Lower lobe of right lung (tissue), 2 donors: Measurements from ENCODE around the gene XYLT1. TPM values are rescaled to one million over a fixed set of nuclear protein-coding genes. Genes with fewer than 3 reads are reported as not detected.

Source experiments
- ATAC-seq, 2 donors: fragments of 200-7000 bp; cut with Tn5 transposase; one replicate each; pipeline ENCODE4 v1.9.1; 2020 to 2022; ENCODE audit warnings: mild to moderate bottlenecking in 2 of 2, moderate library complexity in 2 of 2
- DNase-seq: peaks from one replicate; pipeline ENCODE4 v3.0.0-alpha.2; 2020
- H3K27ac ChIP-seq: fragments of 200-600 bp; one replicate; pipeline ENCODE4 v1.8.0; 2022
- H3K27me3 ChIP-seq: fragments of 200-600 bp; one replicate; pipeline ENCODE4 v1.8.0; 2022; ENCODE audit warnings: low read depth
- H3K36me3 ChIP-seq: fragments of 200-600 bp; one replicate; pipeline ENCODE4 v1.8.0; 2022; ENCODE audit warnings: mild to moderate bottlenecking
- H3K4me1 ChIP-seq: fragments of 200-600 bp; one replicate; pipeline ENCODE4 v1.8.0; 2022
- H3K4me3 ChIP-seq: fragments of 200-600 bp; one replicate; pipeline ENCODE4 v1.8.0; 2022; ENCODE audit warnings: mild to moderate bottlenecking
- H3K9me3 ChIP-seq: fragments of 200-600 bp; one replicate; pipeline ENCODE4 v1.8.0; 2022
- intact Hi-C: fragments of 100-400 bp; cut with DNase I; formaldehyde crosslinking; loops from one replicate; pipeline ENCODE4 v1.11.0; 2022
- total RNA-seq: library from RNA; stranded (reverse); fragmentation: NEBNext Ultra II Directional; extraction: Animal tissue kit (Norgen Biotek cat#: 25700); gene quantifications from one replicate; pipeline ENCODE4 v1.2.1, GENCODE V29; 2021
- TF ChIP-seq, protein P1 (sequence below): fragments of 200-600 bp; IDR thresholded peaks from one replicate; pipeline ENCODE4 v1.8.0; 2022; ENCODE audit warnings: antibody characterized with exemption, mild to moderate bottlenecking
- donor health status: DM: no; HTN: yes; CAD: no; lungs with severe emphysema.

XYLT1 gene
- total RNA-seq, 1 donor from 2014 or later, result 9.0 TPM

GRCh38 chr16:17135439-17135838 lies 335.3 kb downstream of the XYLT1 start:
- no peak overlapping the region for H3K4me3 ChIP-seq
- H3K27me3 ChIP-seq, result no peaks in the 10 kb centered on the region
- no peaks in the 10 kb centered on the region for H3K4me1 ChIP-seq
- ATAC-seq, result no peak
- intact Hi-C loops, result no loop called here
- peaks cover 28% of the 10 kb centered on the region for H3K36me3 ChIP-seq
- H3K27ac ChIP-seq, result no peak overlapping the region
- DNase-seq, result no peak
- TF ChIP-seq, protein P1, sequence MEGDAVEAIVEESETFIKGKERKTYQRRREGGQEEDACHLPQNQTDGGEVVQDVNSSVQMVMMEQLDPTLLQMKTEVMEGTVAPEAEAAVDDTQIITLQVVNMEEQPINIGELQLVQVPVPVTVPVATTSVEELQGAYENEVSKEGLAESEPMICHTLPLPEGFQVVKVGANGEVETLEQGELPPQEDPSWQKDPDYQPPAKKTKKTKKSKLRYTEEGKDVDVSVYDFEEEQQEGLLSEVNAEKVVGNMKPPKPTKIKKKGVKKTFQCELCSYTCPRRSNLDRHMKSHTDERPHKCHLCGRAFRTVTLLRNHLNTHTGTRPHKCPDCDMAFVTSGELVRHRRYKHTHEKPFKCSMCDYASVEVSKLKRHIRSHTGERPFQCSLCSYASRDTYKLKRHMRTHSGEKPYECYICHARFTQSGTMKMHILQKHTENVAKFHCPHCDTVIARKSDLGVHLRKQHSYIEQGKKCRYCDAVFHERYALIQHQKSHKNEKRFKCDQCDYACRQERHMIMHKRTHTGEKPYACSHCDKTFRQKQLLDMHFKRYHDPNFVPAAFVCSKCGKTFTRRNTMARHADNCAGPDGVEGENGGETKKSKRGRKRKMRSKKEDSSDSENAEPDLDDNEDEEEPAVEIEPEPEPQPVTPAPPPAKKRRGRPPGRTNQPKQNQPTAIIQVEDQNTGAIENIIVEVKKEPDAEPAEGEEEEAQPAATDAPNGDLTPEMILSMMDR, result no peak
- H3K9me3 ChIP-seq, result no peaks in the 10 kb centered on the region

DNA sequence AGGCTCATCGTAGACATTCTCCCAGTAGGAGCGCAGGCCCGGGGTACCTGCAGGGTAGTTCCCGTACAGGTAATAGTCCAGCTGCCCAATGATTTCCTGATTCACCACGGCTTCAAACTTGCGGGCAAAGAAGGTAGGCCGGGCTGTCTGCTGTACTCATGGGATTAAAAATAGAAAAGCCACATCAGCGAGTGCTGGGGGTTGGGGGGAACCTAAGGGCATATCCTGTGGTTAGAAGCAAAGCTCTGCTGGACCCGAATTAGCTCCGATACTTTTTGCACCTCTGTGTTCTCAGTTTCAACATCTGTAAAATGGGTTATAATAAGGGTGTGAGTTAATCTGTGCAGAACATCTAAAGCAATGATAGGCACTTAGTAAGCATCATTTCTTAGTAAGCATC lies 336.2 kb downstream of the XYLT1 start:
- H3K4me3 ChIP-seq, result no peak overlapping the region
- no peak for DNase-seq
- H3K27ac ChIP-seq, result no peak overlapping the region
- no peaks in the 10 kb centered on the region for H3K9me3 ChIP-seq
- TF ChIP-seq, protein P1, result no peak
- intact Hi-C loops, result no loop called here
- ATAC-seq, result no peak
- peaks cover 28% of the 10 kb centered on the region for H3K36me3 ChIP-seq
- H3K4me1 ChIP-seq, result no peaks in the 10 kb centered on the region
- H3K27me3 ChIP-seq, result no peaks in the 10 kb centered on the region

- no peak overlapping the region for H3K27ac ChIP-seq
- H3K36me3 ChIP-seq, result peaks cover 26% of the 10 kb centered on the region
- H3K9me3 ChIP-seq, result no peaks in the 10 kb centered on the region
- H3K27me3 ChIP-seq, result no peaks in the 10 kb centered on the region
- TF ChIP-seq, protein P1, result no peak
- DNase-seq (no peak), ATAC-seq (no peak)
- H3K4me3 ChIP-seq, result no peak overlapping the region
- intact Hi-C loops, result no loop called here
- no peaks in the 10 kb centered on the region for H3K4me1 ChIP-seq
Measured at GRCh38 chr16:17133851-17134250, 336.9 kb downstream of the XYLT1 start.

DNA sequence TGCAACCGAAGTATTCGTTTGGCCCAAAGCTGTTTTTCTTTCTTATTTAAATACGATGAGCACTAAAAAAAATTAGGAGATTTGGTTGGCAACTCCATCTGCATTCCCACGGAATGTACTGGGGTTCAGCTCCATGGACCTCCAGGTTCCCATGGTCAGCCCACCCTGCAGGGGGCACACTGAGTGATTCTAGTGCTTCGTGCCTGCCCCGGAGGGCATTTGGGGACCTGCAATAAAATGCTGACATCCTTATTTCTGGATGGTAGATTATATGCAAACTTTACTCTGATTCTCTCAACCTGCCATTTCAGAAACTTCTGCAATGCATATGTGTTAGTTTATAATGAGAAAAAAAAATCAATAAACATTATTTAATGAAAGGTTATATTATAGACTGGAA lies 339.4 kb downstream of the XYLT1 start:
- TF ChIP-seq, protein P1, result no peak
- peaks cover 30% of the 10 kb centered on the region for H3K36me3 ChIP-seq
- no peak overlapping the region for H3K4me3 ChIP-seq
- no peaks in the 10 kb centered on the region for H3K4me1 ChIP-seq
- H3K9me3 ChIP-seq, result no peaks in the 10 kb centered on the region
- DNase-seq, result no peak
- H3K27me3 ChIP-seq, result no peaks in the 10 kb centered on the region
- ATAC-seq, result no peak
- H3K27ac ChIP-seq, result no peak overlapping the region
- intact Hi-C loops, result no loop called here

DNA sequence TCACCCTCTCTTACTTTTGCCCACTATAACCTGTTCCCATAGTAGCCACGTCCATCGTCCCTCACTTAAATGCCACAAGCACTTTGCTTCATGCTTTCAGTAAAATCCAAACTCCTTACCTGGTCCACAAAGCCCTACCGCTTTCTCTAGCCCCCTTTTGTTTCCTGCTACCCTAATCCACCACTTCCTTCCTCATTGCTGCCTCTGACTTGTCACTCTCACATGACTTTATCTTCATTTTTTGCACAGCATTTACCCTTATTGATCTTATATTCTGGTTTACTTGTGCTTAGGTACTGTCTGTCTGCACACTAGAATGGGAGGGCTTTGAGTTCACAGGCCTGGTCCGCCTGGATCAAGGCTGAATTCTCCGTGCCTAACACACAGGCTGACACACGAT lies 340.0 kb downstream of the XYLT1 start:
- Histone ChIP-seq H3K9me3 (no peaks in the 10 kb centered on the region), H3K27ac (no peak overlapping the region), H3K4me1 (no peaks in the 10 kb centered on the region), H3K27me3 (no peaks in the 10 kb centered on the region), H3K36me3 (peaks cover 34% of the 10 kb centered on the region), H3K4me3 (no peak overlapping the region)
- intact Hi-C loops, result no loop called here
- TF ChIP-seq, protein P1, result no peak
- ATAC-seq, result no peak
- no peak for DNase-seq

GRCh38 chr16:17129971-17130370 lies 340.8 kb downstream of the XYLT1 start:
- Histone ChIP-seq H3K4me3 (no peak overlapping the region), H3K9me3 (no peaks in the 10 kb centered on the region), H3K27me3 (no peaks in the 10 kb centered on the region), H3K27ac (no peak overlapping the region), H3K36me3 (peaks cover 42% of the 10 kb centered on the region), H3K4me1 (no peaks in the 10 kb centered on the region)
- intact Hi-C loops, result no loop called here
- ATAC-seq (no peak), DNase-seq (no peak)
- TF ChIP-seq, protein P1, result no peak
